ENCODE data around the gene SSR4. TPM values are rescaled to one million over a fixed set of nuclear protein-coding genes. Genes with fewer than 3 reads are reported as not detected.

Gene SSR4
- total RNA-seq, 3 donors from 2014 or later (not counting 1 experiment from before 2014, with no cell fraction given), result 160 to 280 (median 189) TPM

DNA sequence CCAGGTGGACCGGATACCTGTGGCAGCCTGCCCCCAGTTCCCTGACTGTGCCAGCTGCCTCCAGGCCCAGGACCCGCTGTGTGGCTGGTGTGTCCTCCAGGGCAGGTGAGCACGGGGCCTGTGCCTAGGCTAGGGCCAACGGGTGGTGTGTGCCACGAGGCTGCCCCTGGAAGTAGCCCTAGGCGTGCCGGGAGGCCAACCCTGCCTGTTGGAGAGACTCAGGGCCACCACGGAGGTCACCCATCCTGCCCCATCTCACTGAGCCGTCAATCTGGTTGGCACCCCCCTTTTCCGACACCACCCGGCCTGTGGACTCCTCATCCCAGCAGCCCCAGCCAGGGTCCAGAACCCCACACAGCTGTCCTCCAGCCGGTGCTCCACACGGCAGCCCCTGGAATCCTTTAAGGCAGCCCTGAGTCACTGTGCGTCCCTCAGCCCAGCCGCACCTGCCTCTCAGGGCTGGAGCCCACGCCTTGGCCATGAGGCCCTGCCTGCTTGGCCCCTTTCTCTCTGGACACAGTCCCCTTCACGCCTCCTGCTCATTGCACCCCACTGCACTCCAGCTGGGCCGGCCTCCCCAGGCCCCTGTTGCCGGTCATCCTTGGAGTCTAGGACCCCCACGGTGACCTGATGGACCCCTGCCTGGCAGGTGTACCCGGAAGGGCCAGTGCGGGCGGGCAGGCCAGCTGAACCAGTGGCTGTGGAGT, 25.2 kb upstream of the SSR4 start:
- Histone ChIP-seq H3K4me3 (ENCODE audit: low read length) (no peak overlapping the region), H3K27ac (ENCODE audit: low read length) (no peak overlapping the region), H3K27me3 (ENCODE audit: control insufficient read depth, insufficient read depth, low read length) (no peaks in the 10 kb centered on the region), H3K9me3 (ENCODE audit: control insufficient read depth, insufficient read depth, low read length) (no peaks in the 10 kb centered on the region), H3K36me3 (ENCODE audit: control insufficient read depth, insufficient read depth, low read length) (no peaks in the 10 kb centered on the region), H3K4me1 (ENCODE audit: control insufficient read depth, insufficient read depth, low read length) (peaks cover 13% of the 10 kb centered on the region)
- no peak overlapping the region for H3K27ac Mint-ChIP-seq
- no peaks in the 10 kb centered on the region for H3K36me3 Mint-ChIP-seq
- WGBS (ENCODE audit: insufficient coverage), result 93% methylated on average over 22 of the region's 23 CpGs
- H3K4me3 Mint-ChIP-seq, result no peak overlapping the region
- ATAC-seq (no peak), DNase-seq (no peak)
- intact Hi-C loops (cut with micrococcal nuclease), result no loop called here
- H3K9me3 Mint-ChIP-seq, result no peaks in the 10 kb centered on the region
- no peaks in the 10 kb centered on the region for H3K27me3 Mint-ChIP-seq (ENCODE audit: low read depth in 2 of 2)
- peaks cover 0 to 16% of the 10 kb centered on the region in 2 donors for H3K4me1 Mint-ChIP-seq
- no peak for TF ChIP-seq CTCF (IDR thresholded peaks at IDR 0.05)

DNA sequence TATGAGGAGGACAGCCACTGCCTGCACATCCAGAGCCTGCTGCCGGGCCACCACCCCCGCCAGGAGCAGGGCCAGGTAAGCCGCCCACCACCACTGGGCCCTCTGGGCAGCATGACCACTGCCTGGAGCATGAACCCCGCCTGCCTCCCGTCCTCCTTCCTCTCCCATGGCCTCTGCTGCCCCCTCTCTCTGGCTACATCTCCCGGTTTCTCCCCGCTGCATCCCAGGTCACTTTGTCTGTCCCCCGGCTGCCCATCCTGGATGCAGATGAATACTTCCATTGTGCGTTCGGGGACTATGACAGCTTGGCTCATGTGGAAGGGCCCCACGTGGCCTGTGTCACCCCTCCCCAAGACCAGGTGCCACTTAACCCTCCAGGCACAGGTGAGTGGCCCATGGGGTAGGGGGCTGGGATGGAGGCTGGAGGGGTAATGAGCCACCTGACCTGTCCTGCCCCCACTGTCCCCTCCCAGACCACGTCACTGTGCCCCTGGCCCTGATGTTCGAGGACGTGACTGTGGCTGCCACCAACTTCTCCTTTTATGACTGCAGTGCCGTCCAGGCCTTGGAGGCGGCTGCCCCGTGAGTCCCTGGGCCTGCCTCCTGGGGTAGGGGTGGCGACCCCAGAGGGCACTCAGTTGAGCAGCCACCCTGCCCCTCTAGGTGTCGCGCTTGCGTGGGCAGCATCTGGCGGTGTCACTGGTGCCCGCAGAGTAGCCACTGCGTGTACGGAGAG, 24.4 kb upstream of the SSR4 start:
- intact Hi-C loops (cut with micrococcal nuclease), result no loop called here
- H3K4me1 Mint-ChIP-seq, result peaks cover 0 to 16% of the 10 kb centered on the region in 2 donors
- no peak overlapping the region for H3K27ac ChIP-seq (ENCODE audit: low read length)
- H3K27me3 Mint-ChIP-seq (ENCODE audit: low read depth in 2 of 2), result no peaks in the 10 kb centered on the region
- H3K36me3 ChIP-seq (ENCODE audit: control insufficient read depth, insufficient read depth, low read length), result no peaks in the 10 kb centered on the region
- no peaks in the 10 kb centered on the region for H3K9me3 ChIP-seq (ENCODE audit: control insufficient read depth, insufficient read depth, low read length)
- H3K27me3 ChIP-seq (ENCODE audit: control insufficient read depth, insufficient read depth, low read length), result no peaks in the 10 kb centered on the region
- peaks cover 11% of the 10 kb centered on the region for H3K4me1 ChIP-seq (ENCODE audit: control insufficient read depth, insufficient read depth, low read length)
- DNase-seq (no peak), ATAC-seq (no peak)
- 89% methylated on average over 24 of the region's 25 CpGs for WGBS (ENCODE audit: insufficient coverage)
- H3K27ac Mint-ChIP-seq, result no peak overlapping the region
- no peak overlapping the region for H3K4me3 ChIP-seq (ENCODE audit: low read length)
- no peak for TF ChIP-seq CTCF (IDR thresholded peaks at IDR 0.05)
- H3K36me3 Mint-ChIP-seq, result no peaks in the 10 kb centered on the region
- H3K9me3 Mint-ChIP-seq, result no peaks in the 10 kb centered on the region
- H3K4me3 Mint-ChIP-seq, result no peak overlapping the region

DNA sequence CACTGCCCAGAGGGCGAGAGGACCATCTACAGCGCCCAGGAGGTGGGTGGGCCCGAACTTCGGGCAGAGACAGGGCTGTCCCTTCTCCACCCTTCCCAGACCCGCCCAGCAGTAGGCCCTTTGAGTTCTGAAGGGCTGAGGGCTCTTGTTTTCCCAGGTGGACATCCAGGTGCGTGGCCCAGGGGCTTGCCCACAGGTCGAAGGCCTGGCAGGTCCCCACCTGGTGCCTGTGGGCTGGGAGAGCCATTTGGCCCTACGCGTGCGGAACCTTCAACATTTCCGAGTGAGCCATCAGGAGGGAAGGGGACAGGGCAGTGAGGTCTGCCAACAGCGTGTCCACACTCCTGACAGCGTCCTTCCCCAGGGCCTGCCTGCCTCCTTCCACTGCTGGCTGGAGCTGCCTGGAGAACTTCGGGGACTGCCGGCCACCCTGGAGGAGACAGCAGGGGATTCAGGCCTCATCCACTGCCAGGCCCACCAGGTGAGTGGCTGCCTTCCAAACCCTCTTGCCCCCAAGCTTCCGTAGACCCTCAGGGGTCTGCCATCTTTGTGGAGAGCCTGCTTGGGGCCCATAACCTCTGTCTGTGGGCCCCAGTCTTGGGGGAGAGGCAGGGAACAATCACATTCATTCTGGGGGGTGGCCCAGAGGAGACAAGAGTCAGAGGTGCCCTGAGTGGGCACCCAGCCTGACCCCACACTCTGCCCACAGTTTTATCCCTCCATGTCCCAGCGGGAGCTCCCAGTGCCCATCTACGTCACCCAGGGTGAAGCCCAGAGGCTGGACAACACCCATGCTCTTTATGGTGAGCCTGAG, 23.7 kb upstream of the SSR4 start:
- Histone ChIP-seq H3K36me3 (ENCODE audit: control insufficient read depth, insufficient read depth, low read length) (no peaks in the 10 kb centered on the region), H3K27me3 (ENCODE audit: control insufficient read depth, insufficient read depth, low read length) (no peaks in the 10 kb centered on the region), H3K4me1 (ENCODE audit: control insufficient read depth, insufficient read depth, low read length) (peaks cover 11% of the 10 kb centered on the region), H3K9me3 (ENCODE audit: control insufficient read depth, insufficient read depth, low read length) (no peaks in the 10 kb centered on the region), H3K4me3 (ENCODE audit: low read length) (no peak overlapping the region), H3K27ac (ENCODE audit: low read length) (no peak overlapping the region)
- Mint-ChIP-seq H3K36me3 (no peaks in the 10 kb centered on the region), H3K9me3 (no peaks in the 10 kb centered on the region), H3K4me1 (peaks cover 0 to 16% of the 10 kb centered on the region in 2 donors), H3K27ac (no peak overlapping the region), H3K4me3 (no peak overlapping the region), H3K27me3 (ENCODE audit: low read depth in 2 of 2) (no peaks in the 10 kb centered on the region)
- ATAC-seq, result no peak
- no peak for TF ChIP-seq CTCF (IDR thresholded peaks at IDR 0.05)
- WGBS (ENCODE audit: insufficient coverage), result 90% methylated on average over 18 of the region's 18 CpGs
- intact Hi-C loops (cut with micrococcal nuclease), result no loop called here
- DNase-seq, result no peak
